GM19035 (cell line): ENCODE measurements around the gene GPC1.

Experiments used
- ATAC-seq: cut with Tn5 transposase; IDR thresholded peaks from one replicate; pipeline ENCODE4 v1.9.1; 2021; ENCODE audit not compliant: unreplicated experiment

GPC1 gene

GRCh38 chr2:240511351-240512108 lies 76.1 kb downstream of the GPC1 start:
- ATAC-seq: no peak

DNA sequence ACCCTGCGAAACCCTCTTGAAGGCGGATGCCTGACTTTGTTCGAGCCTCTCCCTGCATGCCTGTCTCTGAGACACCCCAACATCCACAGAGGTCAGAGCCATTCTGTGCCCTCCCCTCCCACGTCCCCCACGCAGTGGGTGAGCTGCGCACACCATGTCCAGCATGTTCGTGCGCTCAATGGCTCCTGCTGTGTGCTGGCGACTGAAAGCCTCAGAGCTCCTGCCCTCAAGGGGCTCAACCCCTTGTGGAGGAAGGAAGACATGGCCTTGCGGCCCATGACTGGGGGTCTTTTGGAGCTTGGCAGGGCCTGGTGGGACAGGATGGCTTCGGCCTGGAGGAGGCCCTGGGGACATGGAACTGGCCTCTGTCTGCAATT lies 76.6 kb downstream of the GPC1 start:
- ATAC-seq: no peak

- no peak for ATAC-seq
Measured at GRCh38 chr2:240512666-240513535, 77.4 kb downstream of the GPC1 start.

GRCh38 chr2:240513549-240514287 lies 78.3 kb downstream of the GPC1 start:
- peak; percentile 94 for ATAC-seq

GRCh38 chr2:240514631-240515030 lies 79.2 kb downstream of the GPC1 start:
- ATAC-seq: no peak

GRCh38 chr2:240517342-240517741 lies 81.9 kb downstream of the GPC1 start:
- ATAC-seq: no peak
